Stimulated activated CD8-positive, alpha-beta memory T cell treated with anti-CD3 and anti-CD28 coated beads, Interleukin-15, amount 100 ng/mL, for 4 hours (primary cell): Measurements from ENCODE around the gene S100PBP.

Source experiments
- DNase-seq, 2 donors: peaks; one replicate each; pipeline ENCODE4 v3.0.0-alpha.2; 2020; ENCODE audit warnings: low read depth in 2 of 2

The S100PBP gene

GRCh38 chr1:32828341-32828740 is 10.9 kb downstream of the S100PBP start:
- DNase-seq, result no peak

- no peak for DNase-seq
Measured at GRCh38 chr1:32830092-32830852, 12.8 kb downstream of the S100PBP start.

GRCh38 chr1:32831878-32832277 is 14.4 kb downstream of the S100PBP start:
- DNase-seq, result no peak

- no peak for DNase-seq
Measured at GRCh38 chr1:32848354-32849063, 31.1 kb downstream of the S100PBP start.

- DNase-seq, result no peak
Measured at GRCh38 chr1:32855861-32856617, 38.6 kb downstream of the S100PBP start.

GRCh38 chr1:32858136-32858535 is 40.7 kb downstream of the S100PBP start:
- DNase-seq, result no peak

- DNase-seq, result no peak
Measured at GRCh38 chr1:32858791-32859190, 41.3 kb downstream of the S100PBP start.

- no peak for DNase-seq
Measured at GRCh38 chr1:32859915-32860314, 42.5 kb downstream of the S100PBP start.

- DNase-seq, result no peak
Measured at GRCh38 chr1:32860566-32860965, 43.1 kb downstream of the S100PBP start.

GRCh38 chr1:32861904-32862695 is 44.6 kb downstream of the S100PBP start:
- no peak for DNase-seq

GRCh38 chr1:32863218-32863880 is 45.9 kb downstream of the S100PBP start:
- no peak for DNase-seq

GRCh38 chr1:32863881-32864245 is 46.4 kb downstream of the S100PBP start:
- no peak for DNase-seq

- DNase-seq, result no peak
Measured at GRCh38 chr1:32864375-32865019, 47.0 kb downstream of the S100PBP start.

- no peak for DNase-seq
Measured at GRCh38 chr1:32865639-32866405, 48.4 kb downstream of the S100PBP start.

- DNase-seq, result no peak
Measured at GRCh38 chr1:32867151-32867550, 49.7 kb downstream of the S100PBP start.

- DNase-seq, result no peak
Measured at GRCh38 chr1:32867671-32868070, 50.2 kb downstream of the S100PBP start.

GRCh38 chr1:32868085-32868484 is 50.6 kb downstream of the S100PBP start:
- no peak for DNase-seq

- no peak for DNase-seq
Measured at GRCh38 chr1:32868806-32869455, 51.5 kb downstream of the S100PBP start.

GRCh38 chr1:32869923-32870614 is 52.6 kb downstream of the S100PBP start:
- no peak for DNase-seq
